CD14-positive monocyte (primary cell): ENCODE measurements around the gene MROH2B. TPM values are rescaled to one million over a fixed set of nuclear protein-coding genes. Genes with fewer than 3 reads are reported as not detected.

ENCODE experiments used
- DNase-seq, 3 donors: peaks; one replicate each; pipeline ENCODE4 v3.0.0-alpha.2; 2011 to 2022
- H2AFZ ChIP-seq: 2 replicates; pipeline ENCODE4 v1.6.0; 2012; ENCODE audit warnings: mild to moderate bottlenecking, low read depth, low read length, inconsistent platforms; ENCODE audit not compliant: insufficient read depth, poor library complexity, severe bottlenecking
- H3K27ac ChIP-seq, 2 donors: 1 replicate in 1 of 2; 2 replicates in 1 of 2; pipeline ENCODE4 v1.5.1; 2012 to 2013; ENCODE audit warnings: low read length in 2 of 2, control low read depth in 1 of 2, inconsistent platforms in 1 of 2, low read depth in 1 of 2, mild to moderate bottlenecking in 1 of 2
- H3K27me3 ChIP-seq, 2 donors: one replicate each; pipeline versions ENCODE4 v1.6.0 to v1.6.1; 2011 to 2013; ENCODE audit warnings: low read length in 2 of 2; ENCODE audit not compliant: control insufficient read depth in 2 of 2, insufficient read depth in 2 of 2
- H3K36me3 ChIP-seq, 2 donors: replicated peaks in 1 of 2; 1 replicate in 1 of 2; 2 replicates in 1 of 2; pipeline versions ENCODE4 v1.5.1 to v1.6.1; 2012 to 2013; ENCODE audit warnings: low read length in 2 of 2, control low read depth in 1 of 2, inconsistent platforms in 1 of 2, mild to moderate bottlenecking in 1 of 2; ENCODE audit not compliant: insufficient read depth in 2 of 2, control insufficient read depth in 1 of 2
- H3K4me1 ChIP-seq, 2 donors: 1 replicate in 1 of 2; 2 replicates in 1 of 2; pipeline versions ENCODE4 v1.5.1 to v1.6.1; 2012 to 2013; ENCODE audit warnings: low read length in 2 of 2, control low read depth in 1 of 2, inconsistent platforms in 1 of 2, mild to moderate bottlenecking in 1 of 2, moderate library complexity in 1 of 2; ENCODE audit not compliant: insufficient read depth in 2 of 2, control insufficient read depth in 1 of 2
- H3K4me2 ChIP-seq: replicated peaks from 2 replicates; pipeline ENCODE3; 2012; ENCODE audit warnings: low read length, moderate library complexity, mild to moderate bottlenecking; ENCODE audit not compliant: poor library complexity, severe bottlenecking; ENCODE audit errors: extremely low read depth
- H3K4me3 ChIP-seq, 3 experiments: fragments of 200-600 bp in 1 of 3; sonication (generic) in 1 of 3; replicated peaks in 1 of 3; 1 replicate in 2 of 3; 2 replicates in 1 of 3; pipeline ENCODE4 v1.5.1; 2011 to 2013; ENCODE audit warnings: low read length in 3 of 3, mild to moderate bottlenecking in 3 of 3, control low read depth in 2 of 3, low read depth in 2 of 3, inconsistent platforms in 1 of 3, moderate library complexity in 1 of 3
- H3K79me2 ChIP-seq: 2 replicates; pipeline ENCODE4 v1.6.0; 2012; ENCODE audit warnings: mild to moderate bottlenecking, control low read depth, inconsistent platforms, low read length, moderate library complexity; ENCODE audit not compliant: insufficient read depth
- H3K9ac ChIP-seq: 2 replicates; pipeline ENCODE4 v1.6.0; 2017; ENCODE audit warnings: low read length, mild to moderate bottlenecking; ENCODE audit not compliant: insufficient read depth, poor library complexity, severe bottlenecking
- H3K9me3 ChIP-seq, 2 donors: replicated peaks in 1 of 2; 1 replicate in 1 of 2; 2 replicates in 1 of 2; pipeline versions ENCODE4 v1.5.1 to v1.6.1; 2012 to 2013; ENCODE audit warnings: low read length in 2 of 2, control low read depth in 1 of 2; ENCODE audit not compliant: control insufficient read depth in 1 of 2, insufficient read depth in 1 of 2
- H4K20me1 ChIP-seq: 2 replicates; pipeline ENCODE4 v1.6.0; 2012; ENCODE audit warnings: mild to moderate bottlenecking, low read length, control low read depth, moderate library complexity; ENCODE audit not compliant: insufficient read depth
- H3K27ac Mint-ChIP-seq, 7 donors: one replicate each; pipeline ENCODE4 v1.8.0; 2020; ENCODE audit warnings: mild to moderate bottlenecking in 7 of 7, mixed read lengths in 7 of 7, moderate library complexity in 6 of 7, inconsistent platforms in 2 of 7
- H3K27me3 Mint-ChIP-seq, 3 donors: one replicate each; pipeline ENCODE4 v1.8.0; 2021 to 2022; ENCODE audit warnings: low read depth in 3 of 3, mild to moderate bottlenecking in 3 of 3, mixed read lengths in 3 of 3, moderate library complexity in 3 of 3, inconsistent platforms in 1 of 3
- H3K36me3 Mint-ChIP-seq, 2 donors: one replicate each; pipeline ENCODE4 v1.8.0; 2020; ENCODE audit warnings: mixed read lengths in 2 of 2, inconsistent platforms in 1 of 2, mild to moderate bottlenecking in 1 of 2
- H3K4me1 Mint-ChIP-seq: one replicate; pipeline ENCODE4 v1.8.0; 2020; ENCODE audit warnings: mild to moderate bottlenecking, mixed read lengths
- H3K4me3 Mint-ChIP-seq, 2 donors: one replicate each; pipeline ENCODE4 v1.8.0; 2020; ENCODE audit warnings: mild to moderate bottlenecking in 2 of 2, mixed read lengths in 2 of 2, moderate library complexity in 1 of 2
- H3K9me3 Mint-ChIP-seq, 7 donors: one replicate each; pipeline ENCODE4 v1.8.0; 2020 to 2022; ENCODE audit warnings: mixed read lengths in 7 of 7, mild to moderate bottlenecking in 6 of 7, moderate library complexity in 6 of 7, inconsistent platforms in 2 of 7
- CTCF ChIP-seq: fragments of 200-600 bp; IDR thresholded peaks from one replicate; pipeline ENCODE4 v1.8.0; 2022; ENCODE audit warnings: antibody characterized with exemption, mild to moderate bottlenecking
- WGBS: methylation state at CpG from one replicate; pipeline ENCODE4 v1.1.5; 2013; ENCODE audit warnings: missing lambda C conversion rate; ENCODE audit not compliant: insufficient coverage; 5-methylcytosine and 5-hydroxymethylcytosine counted together
- intact Hi-C, 2 donors: fragments of 100-400 bp; cut with micrococcal nuclease; formaldehyde crosslinking; loops; one replicate each; pipeline versions ENCODE4 v1.15.0 to v1.15.1; 2023
- polyA plus RNA-seq, 3 donors: library from polyadenylated mRNA; depleted of rRNA in 1 of 3; unstranded in 2 of 3; stranded (reverse) in 1 of 3; fragments of 300-500 nt in 2 of 3; fragments of >200 nt in 1 of 3; fragmentation: Illumina TruSeq in 2 of 3; gene quantifications; 1 replicate in 2 of 3; 2 replicates in 1 of 3; pipeline ENCODE4 v1.2.3, GENCODE V29; 2012 to 2021

The MROH2B gene
- polyA plus RNA-seq, 3 donors = not detected

GRCh38 chr5:41102341-41102740 lies 31.2 kb upstream of the MROH2B start:
- intact Hi-C loops = no loop called here
- no peaks in the 10 kb centered on the region for H3K27me3 ChIP-seq
- Mint-ChIP-seq H3K36me3 (no peaks in the 10 kb centered on the region), H3K9me3 (peaks cover 0 to 1% (median 0%) of the 10 kb centered on the region in 7 donors), H3K27ac (no peak overlapping the region), H3K4me1 (no peaks in the 10 kb centered on the region), H3K4me3 (no peak overlapping the region), H3K27me3 (no peaks in the 10 kb centered on the region)
- no peak overlapping the region for H2AFZ ChIP-seq
- H3K27ac ChIP-seq = no peak overlapping the region
- DNase-seq = no peak
- H3K36me3 ChIP-seq = no peaks in the 10 kb centered on the region
- no peaks in the 10 kb centered on the region for H3K79me2 ChIP-seq
- no peak for TF ChIP-seq CTCF
- H3K9me3 ChIP-seq = no peaks in the 10 kb centered on the region
- H3K4me3 ChIP-seq = no peak overlapping the region
- no peak overlapping the region for H3K9ac ChIP-seq
- H3K4me1 ChIP-seq = no peaks in the 10 kb centered on the region
- H4K20me1 ChIP-seq = no peaks in the 10 kb centered on the region
- no peak overlapping the region for H3K4me2 ChIP-seq

DNA sequence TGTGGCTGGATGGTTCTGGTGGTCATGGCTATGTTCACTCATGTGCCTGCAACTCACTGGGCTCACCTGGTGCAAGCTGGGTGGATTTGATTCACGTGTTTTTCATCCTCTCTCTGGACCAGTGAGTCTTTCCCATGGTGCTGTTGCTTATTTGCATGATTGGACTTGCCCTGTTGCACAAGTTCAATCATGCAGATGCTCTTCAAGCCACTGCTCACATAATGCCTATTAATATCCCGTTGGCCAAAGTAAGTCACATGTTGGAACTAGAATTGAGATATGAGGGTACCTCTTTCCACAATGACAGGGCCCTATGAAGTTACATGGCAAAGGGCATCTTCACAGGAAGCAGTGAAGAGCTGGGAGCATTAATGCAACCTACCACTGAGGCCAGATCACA lies 26.5 kb upstream of the MROH2B start:
- Histone ChIP-seq H3K9ac (no peak overlapping the region), H3K27me3 (no peaks in the 10 kb centered on the region), H3K4me3 (no peak overlapping the region), H3K4me1 (no peaks in the 10 kb centered on the region), H3K4me2 (no peak overlapping the region), H3K79me2 (no peaks in the 10 kb centered on the region), H3K36me3 (no peaks in the 10 kb centered on the region), H3K9me3 (no peaks in the 10 kb centered on the region), H2AFZ (no peak overlapping the region), H4K20me1 (no peaks in the 10 kb centered on the region), H3K27ac (no peak overlapping the region)
- Mint-ChIP-seq H3K4me3 (no peak overlapping the region), H3K36me3 (no peaks in the 10 kb centered on the region), H3K27ac (no peak overlapping the region), H3K9me3 (peaks cover 0 to 2% (median 0%) of the 10 kb centered on the region in 7 donors), H3K27me3 (no peaks in the 10 kb centered on the region), H3K4me1 (no peaks in the 10 kb centered on the region)
- TF ChIP-seq CTCF = no peak
- 75% methylated on average over 2 of the region's 2 CpGs for WGBS
- no peak for DNase-seq
- intact Hi-C loops = no loop called here
